Measurements from ENCODE around the gene GATB. TPM values are rescaled to one million over a fixed set of nuclear protein-coding genes. Genes with fewer than 3 reads are reported as not detected.

Gene GATB
- total RNA-seq, 1 experiment from 2014 or later = 21.2 TPM

DNA sequence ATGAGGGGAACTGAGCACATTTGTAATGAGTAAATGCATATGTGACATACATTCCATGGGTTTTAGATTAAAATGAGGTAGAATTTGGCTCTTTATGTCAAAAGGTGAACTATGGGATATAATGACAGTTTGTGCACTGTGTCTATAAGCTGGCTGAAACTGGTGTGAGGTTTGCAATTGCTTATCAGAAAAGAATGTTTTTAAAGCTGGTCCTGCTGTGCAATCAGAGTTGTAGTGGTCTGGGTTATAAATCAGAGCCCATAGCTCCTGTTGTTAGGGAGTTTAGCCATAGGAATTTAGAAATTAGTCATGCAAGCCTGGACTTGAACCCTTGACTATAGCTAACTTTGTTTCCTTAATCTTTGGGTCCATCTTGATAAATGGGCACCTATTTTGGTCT, 23.1 kb upstream of the GATB start:
- Histone ChIP-seq H3K4me2 (ENCODE audit: insufficient read depth, insufficient read length, low read length) (no peak overlapping the region), H3K9me3 (ENCODE audit: control insufficient read depth, low read depth, low read length) (no peaks in the 10 kb centered on the region), H4K5ac (ENCODE audit: insufficient read length, low read depth, low read length) (no peak overlapping the region), H2BK20ac (ENCODE audit: low read depth, low read length, poor library complexity, severe bottlenecking) (no peak overlapping the region), H2BK12ac (ENCODE audit: insufficient read length, low read depth, low read length) (no peak overlapping the region), H4K8ac (replicated peaks; ENCODE audit: insufficient read length, low read depth, low read length) (no peak overlapping the region), H3K23me2 (ENCODE audit: insufficient read length, low read depth, low read length, poor library complexity, severe bottlenecking) (no peaks in the 10 kb centered on the region), H3K4me1 (ENCODE audit: insufficient read depth, low read length) (peaks cover 4% of the 10 kb centered on the region; the same call in 1 of the 2 replicates), H2BK15ac (ENCODE audit: low read depth, low read length) (no peak overlapping the region), H2BK120ac (ENCODE audit: low read depth, low read length, poor library complexity, severe bottlenecking) (no peak overlapping the region), H2AK5ac (ENCODE audit: insufficient read length, low read length) (no peak overlapping the region), H3K27ac (ENCODE audit: insufficient read length, low read depth, low read length) (no peak overlapping the region), H4K20me1 (ENCODE audit: control insufficient read depth, insufficient read depth, insufficient read length) (no peaks in the 10 kb centered on the region), H4K91ac (ENCODE audit: insufficient read length, low read depth, low read length) (no peak overlapping the region), H3K79me2 (ENCODE audit: insufficient read depth, low read length) (no peaks in the 10 kb centered on the region), H3K4ac (ENCODE audit: low read depth, low read length) (no peak overlapping the region), H3K14ac (ENCODE audit: insufficient read depth, low read length) (no peak overlapping the region), H3K56ac (ENCODE audit: insufficient read length, low read depth, low read length) (no peak overlapping the region), H2AFZ (ENCODE audit: low read length) (no peak overlapping the region), H3K23ac (ENCODE audit: insufficient read length, low read depth, low read length) (no peak overlapping the region), H3T11ph (ENCODE audit: low read length) (no peak overlapping the region), H3K9ac (ENCODE audit: extremely low read depth, insufficient read length, low read length) (no peak overlapping the region), H3K18ac (ENCODE audit: insufficient read length, low read depth, low read length) (no peak overlapping the region), H2BK5ac (ENCODE audit: insufficient read length, low read length) (no peak overlapping the region), H3K79me1 (ENCODE audit: insufficient read depth, low read depth, low read length, poor library complexity, severe bottlenecking) (no peaks in the 10 kb centered on the region), H3K27me3 (ENCODE audit: insufficient read depth, low read length) (no peaks in the 10 kb centered on the region)
- Mint-ChIP-seq H3K27ac (peak overlapping the region in 1 of 3 experiments; percentile 99; a peak in 2 of 7 replicates), H3K4me3 (no peak overlapping the region), H3K9me3 (peaks cover 0 to 7% of the 10 kb centered on the region in 2 experiments; a peak in 2 of 5 replicates), H3K27me3 (ENCODE audit: low read depth) (no peaks in the 10 kb centered on the region), H3K4me1 (peaks cover 55% of the 10 kb centered on the region in 2 experiments), H3K36me3 (ENCODE audit: insufficient read depth in 1 of 3, low read depth in 3 of 3) (peaks cover 0 to 31% (median 7%) of the 10 kb centered on the region in 3 experiments; a peak in 5 of 7 replicates)
- TF ChIP-seq, protein P1, sequence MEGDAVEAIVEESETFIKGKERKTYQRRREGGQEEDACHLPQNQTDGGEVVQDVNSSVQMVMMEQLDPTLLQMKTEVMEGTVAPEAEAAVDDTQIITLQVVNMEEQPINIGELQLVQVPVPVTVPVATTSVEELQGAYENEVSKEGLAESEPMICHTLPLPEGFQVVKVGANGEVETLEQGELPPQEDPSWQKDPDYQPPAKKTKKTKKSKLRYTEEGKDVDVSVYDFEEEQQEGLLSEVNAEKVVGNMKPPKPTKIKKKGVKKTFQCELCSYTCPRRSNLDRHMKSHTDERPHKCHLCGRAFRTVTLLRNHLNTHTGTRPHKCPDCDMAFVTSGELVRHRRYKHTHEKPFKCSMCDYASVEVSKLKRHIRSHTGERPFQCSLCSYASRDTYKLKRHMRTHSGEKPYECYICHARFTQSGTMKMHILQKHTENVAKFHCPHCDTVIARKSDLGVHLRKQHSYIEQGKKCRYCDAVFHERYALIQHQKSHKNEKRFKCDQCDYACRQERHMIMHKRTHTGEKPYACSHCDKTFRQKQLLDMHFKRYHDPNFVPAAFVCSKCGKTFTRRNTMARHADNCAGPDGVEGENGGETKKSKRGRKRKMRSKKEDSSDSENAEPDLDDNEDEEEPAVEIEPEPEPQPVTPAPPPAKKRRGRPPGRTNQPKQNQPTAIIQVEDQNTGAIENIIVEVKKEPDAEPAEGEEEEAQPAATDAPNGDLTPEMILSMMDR (conservative IDR thresholded peaks at IDR 0.05) = no peak
- DNase-seq = no peak

All from H9 (cell line).